CD4-positive, alpha-beta T cell (primary cell): ENCODE measurements around the gene WDR86. TPM values are rescaled to one million over a fixed set of nuclear protein-coding genes. Genes with fewer than 3 reads are reported as not detected.

Source experiments
- ATAC-seq: fragments of 200-7000 bp; cut with Tn5 transposase; one replicate; pipeline ENCODE4 v1.10.0; 2022; ENCODE audit warnings: mild to moderate bottlenecking; ENCODE audit not compliant: poor library complexity
- CTCF ChIA-PET: fragments of 350-600 bp; sonication (Branson Sonifier 250); formaldehyde crosslinking; loops from one replicate; lab custom pipeline; 2021; ENCODE audit warnings: antibody characterized with exemption, inconsistent platforms; lab: Charles Lee
- POLR2A ChIA-PET: fragments of 350-600 bp; sonication (Branson Sonifier 250); formaldehyde crosslinking; loops from one replicate; lab custom pipeline; 2021; ENCODE audit warnings: antibody characterized with exemption, inconsistent platforms; lab: Charles Lee
- DNase-seq, 14 experiments: peaks; one replicate each; pipeline ENCODE4 v3.0.0-alpha.2; 2013 to 2020; ENCODE audit warnings: mixed read lengths in 2 of 14
- H3K27ac ChIP-seq, 2 donors: one replicate each; pipeline versions ENCODE4 v1.5.1 to v1.7.0; 2013; ENCODE audit warnings: low read length in 2 of 2, low read depth in 1 of 2, mild to moderate bottlenecking in 1 of 2
- H3K27me3 ChIP-seq, 2 experiments: 1 replicate in 1 of 2; 2 replicates in 1 of 2; pipeline versions ENCODE4 v1.6.1 to v1.7.0; 2013; ENCODE audit warnings: low read length in 2 of 2, control low read depth in 1 of 2, mild to moderate bottlenecking in 1 of 2, moderate library complexity in 1 of 2; ENCODE audit not compliant: insufficient read depth in 2 of 2, control insufficient read depth in 1 of 2
- H3K36me3 ChIP-seq: one replicate; pipeline ENCODE4 v1.6.1; 2013; ENCODE audit warnings: low read length, control low read depth; ENCODE audit not compliant: insufficient read depth
- H3K4me1 ChIP-seq: one replicate; pipeline ENCODE4 v1.6.1; 2013; ENCODE audit warnings: low read length, control low read depth; ENCODE audit not compliant: insufficient read depth
- H3K4me3 ChIP-seq: one replicate; pipeline ENCODE4 v1.5.1; 2013; ENCODE audit warnings: mild to moderate bottlenecking, low read length, moderate library complexity
- H3K9me3 ChIP-seq, 2 experiments: 1 replicate in 1 of 2; 2 replicates in 1 of 2; pipeline versions ENCODE4 v1.6.1 to v1.7.0; 2013; ENCODE audit warnings: low read length in 2 of 2, mild to moderate bottlenecking in 2 of 2, control low read depth in 1 of 2, moderate library complexity in 1 of 2; ENCODE audit not compliant: control insufficient read depth in 1 of 2, insufficient read depth in 1 of 2
- H3K27ac Mint-ChIP-seq: one replicate; pipeline ENCODE4 v1.8.0; 2020; ENCODE audit warnings: mixed read lengths
- H3K27me3 Mint-ChIP-seq: one replicate; pipeline ENCODE4 v1.8.0; 2021; ENCODE audit warnings: mixed read lengths
- H3K36me3 Mint-ChIP-seq: one replicate; pipeline ENCODE4 v1.8.0; 2021; ENCODE audit warnings: low read depth, mixed read lengths
- H3K4me1 Mint-ChIP-seq: one replicate; pipeline ENCODE4 v1.8.0; 2021; ENCODE audit warnings: low read depth, mixed read lengths
- H3K4me3 Mint-ChIP-seq: one replicate; pipeline ENCODE4 v1.8.0; 2020; ENCODE audit warnings: mild to moderate bottlenecking, mixed read lengths
- H3K9me3 Mint-ChIP-seq: one replicate; pipeline ENCODE4 v1.8.0; 2020; ENCODE audit warnings: mixed read lengths
- intact Hi-C, 2 experiments: fragments of 100-400 bp; cut with DNase I in 1 of 2; cut with micrococcal nuclease in 1 of 2; formaldehyde crosslinking; loops; one replicate each; pipeline versions ENCODE4 v1.15.1 to v1.9.0; 2023 to 2025; cut with DNase I, micrococcal nuclease
- total RNA-seq, 174 experiments: library from RNA in 2 of 174; stranded (reverse) in 2 of 174; gene quantifications; one replicate each; pipeline ENCODE4 v1.2.3 and lab custom pipeline; 2021 to 2026
- TF ChIP-seq, protein P1 (sequence below): fragments of 200-600 bp; IDR thresholded peaks from one replicate; pipeline ENCODE4 v1.8.0; 2022; ENCODE audit warnings: antibody characterized with exemption, mild to moderate bottlenecking

The WDR86 gene
- total RNA-seq, 2 experiments from 2014 or later: 5.6 to 6.2 TPM

DNA sequence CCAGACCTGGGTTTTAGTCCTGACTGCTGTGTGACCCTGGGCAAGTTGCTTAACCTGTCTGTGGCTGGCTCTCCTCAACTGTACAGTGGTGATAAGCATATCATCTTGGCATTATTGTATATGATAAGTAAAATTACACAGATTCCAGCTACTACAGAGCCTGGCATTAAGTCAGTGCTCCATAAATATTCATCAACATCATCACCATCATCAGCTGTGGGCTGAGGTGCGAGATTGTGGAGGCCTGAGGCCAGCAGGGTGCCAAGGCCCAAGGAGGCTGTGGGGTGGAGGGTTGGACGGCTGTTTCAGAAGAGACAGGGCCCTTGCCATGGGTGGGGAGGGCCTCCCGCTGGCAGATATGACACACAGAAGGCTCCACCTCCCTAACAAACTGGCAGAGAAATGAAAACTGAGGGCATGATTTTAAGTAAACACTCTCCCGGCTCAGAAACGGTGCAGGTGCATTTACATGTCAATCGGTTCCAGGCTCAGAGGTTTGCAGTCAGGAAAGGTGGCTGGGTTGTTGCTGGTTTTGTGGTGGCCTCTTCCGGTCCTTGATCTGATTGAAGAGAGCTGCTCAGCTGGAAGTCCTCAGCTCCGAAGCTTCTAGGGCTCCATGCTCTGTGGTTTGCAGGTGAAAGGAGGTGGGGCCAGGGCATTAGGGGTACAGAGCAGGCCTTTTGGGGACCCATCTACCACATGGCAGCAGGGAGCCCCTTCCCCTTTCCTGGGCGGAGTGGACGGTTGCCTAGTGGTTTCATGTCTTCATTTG, 19.9 kb upstream of the WDR86 start:
- Mint-ChIP-seq H3K36me3 (no peaks in the 10 kb centered on the region), H3K4me3 (peak overlapping the region; percentile 16), H3K9me3 (no peaks in the 10 kb centered on the region), H3K27me3 (no peaks in the 10 kb centered on the region), H3K27ac (peak overlapping the region; percentile 85), H3K4me1 (peaks cover 55% of the 10 kb centered on the region)
- DNase-seq (peak; percentile 38 to 91 (median 64)), ATAC-seq (peak; percentile 83)
- Histone ChIP-seq H3K4me1 (peaks cover 78% of the 10 kb centered on the region), H3K9me3 (no peaks in the 10 kb centered on the region), H3K36me3 (no peaks in the 10 kb centered on the region), H3K4me3 (no peak overlapping the region), H3K27ac (peak overlapping the region; percentile 53 to 58), H3K27me3 (no peaks in the 10 kb centered on the region)
- POLR2A ChIA-PET: interaction anchor here (0.5 to 4.5 kb wide), 17 partner anchors 9 to 202 kb away, joined by 3 to 31 read pairs (median 4); partner anchors contain the start of genes CRYGN, NUB1, RHEB and WDR86
- TF ChIP-seq, protein P1, sequence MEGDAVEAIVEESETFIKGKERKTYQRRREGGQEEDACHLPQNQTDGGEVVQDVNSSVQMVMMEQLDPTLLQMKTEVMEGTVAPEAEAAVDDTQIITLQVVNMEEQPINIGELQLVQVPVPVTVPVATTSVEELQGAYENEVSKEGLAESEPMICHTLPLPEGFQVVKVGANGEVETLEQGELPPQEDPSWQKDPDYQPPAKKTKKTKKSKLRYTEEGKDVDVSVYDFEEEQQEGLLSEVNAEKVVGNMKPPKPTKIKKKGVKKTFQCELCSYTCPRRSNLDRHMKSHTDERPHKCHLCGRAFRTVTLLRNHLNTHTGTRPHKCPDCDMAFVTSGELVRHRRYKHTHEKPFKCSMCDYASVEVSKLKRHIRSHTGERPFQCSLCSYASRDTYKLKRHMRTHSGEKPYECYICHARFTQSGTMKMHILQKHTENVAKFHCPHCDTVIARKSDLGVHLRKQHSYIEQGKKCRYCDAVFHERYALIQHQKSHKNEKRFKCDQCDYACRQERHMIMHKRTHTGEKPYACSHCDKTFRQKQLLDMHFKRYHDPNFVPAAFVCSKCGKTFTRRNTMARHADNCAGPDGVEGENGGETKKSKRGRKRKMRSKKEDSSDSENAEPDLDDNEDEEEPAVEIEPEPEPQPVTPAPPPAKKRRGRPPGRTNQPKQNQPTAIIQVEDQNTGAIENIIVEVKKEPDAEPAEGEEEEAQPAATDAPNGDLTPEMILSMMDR: no peak
- intact Hi-C loops: loop anchor here (1.0 to 2.0 kb wide), 2 partner anchors 20 to 27 kb away; no protein-coding TSS in a partner anchor
- CTCF ChIA-PET: interaction anchor here (0.8 to 4.3 kb wide), 3 partner anchors 11 to 61 kb away, joined by 3 to 16 read pairs (median 5); no protein-coding TSS in a partner anchor

DNA sequence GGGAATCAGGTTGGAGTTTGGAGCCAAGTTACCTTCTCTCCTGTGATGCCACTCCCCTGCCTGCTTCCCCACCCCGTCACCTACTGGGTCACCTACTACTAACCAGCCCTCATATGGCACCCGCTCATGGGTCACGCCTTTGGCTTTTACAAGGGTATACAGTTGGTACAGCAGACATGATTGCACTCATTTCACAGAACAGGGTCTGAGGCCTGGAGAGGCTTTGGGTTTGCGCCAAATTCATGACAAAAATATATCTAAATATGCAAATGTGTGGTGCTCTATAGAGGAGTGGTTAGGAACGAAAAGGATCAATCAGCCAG, 19.4 kb upstream of the WDR86 start:
- CTCF ChIA-PET: no interaction called here
- Histone ChIP-seq H3K27me3 (no peaks in the 10 kb centered on the region), H3K27ac (peak overlapping the region; percentile 53 to 58), H3K9me3 (no peaks in the 10 kb centered on the region), H3K4me3 (no peak overlapping the region), H3K4me1 (peaks cover 78% of the 10 kb centered on the region), H3K36me3 (no peaks in the 10 kb centered on the region)
- Mint-ChIP-seq H3K36me3 (no peaks in the 10 kb centered on the region), H3K4me1 (peaks cover 53% of the 10 kb centered on the region), H3K27me3 (no peaks in the 10 kb centered on the region), H3K4me3 (peak overlapping the region; percentile 16), H3K27ac (peak overlapping the region; percentile 85), H3K9me3 (no peaks in the 10 kb centered on the region)
- intact Hi-C loops: loop anchor here in 1 of 2 experiments (2.0 kb wide), 1 partner anchor 26 kb away; no protein-coding TSS in a partner anchor
- ATAC-seq (no peak), DNase-seq (no peak)
- TF ChIP-seq, protein P1: no peak
- POLR2A ChIA-PET: interaction anchor here (1.2 to 4.5 kb wide), 6 partner anchors 12 to 91 kb away, joined by 3 to 31 read pairs (median 8); partner anchors contain the start of genes CRYGN, NUB1 and RHEB

DNA sequence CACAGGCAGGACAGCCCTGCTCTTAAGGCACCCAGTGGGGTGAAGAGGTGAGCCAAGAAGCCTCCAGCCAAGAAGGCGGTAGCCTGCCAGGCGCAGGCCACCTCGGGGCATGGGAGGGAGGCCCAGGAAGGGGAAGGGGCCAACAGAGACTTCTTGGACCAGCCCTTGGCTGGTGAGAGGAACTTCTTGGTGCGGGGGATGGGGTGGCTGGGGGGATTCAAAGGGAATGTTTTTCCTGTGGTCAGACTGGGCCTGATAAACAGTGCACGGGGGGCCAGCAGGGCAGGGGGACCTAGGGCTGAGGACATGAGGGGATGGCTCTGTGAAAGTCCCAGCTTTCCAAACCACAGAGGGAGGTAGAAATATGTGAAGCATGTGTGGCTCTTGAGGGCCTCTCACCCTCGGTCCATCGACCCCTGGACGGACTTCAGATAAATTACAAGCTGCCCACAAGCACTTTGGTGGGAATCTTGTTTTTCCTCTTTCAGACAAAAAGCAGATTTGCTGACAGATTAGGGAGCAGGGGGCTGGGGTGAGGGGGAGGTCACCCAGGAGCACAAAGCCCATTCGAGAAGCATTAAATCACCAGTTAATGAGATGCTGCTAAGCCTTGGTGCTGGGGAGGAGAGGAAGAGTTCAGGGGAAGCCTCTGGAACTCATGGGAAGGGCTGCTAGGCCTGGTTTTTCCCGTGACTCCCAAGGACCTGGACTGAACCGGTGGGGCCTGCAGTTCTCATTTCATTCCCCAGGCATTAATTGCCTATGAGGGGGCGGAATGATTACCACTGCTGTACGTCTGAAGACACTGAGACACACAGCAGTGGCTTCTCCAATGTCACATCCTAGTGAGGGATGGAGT, 18.8 kb upstream of the WDR86 start:
- no peaks in the 10 kb centered on the region for H3K36me3 Mint-ChIP-seq
- no peaks in the 10 kb centered on the region for H3K27me3 Mint-ChIP-seq
- Histone ChIP-seq H3K27ac (peak overlapping the region; percentile 53 to 58), H3K4me1 (peaks cover 72% of the 10 kb centered on the region), H3K36me3 (no peaks in the 10 kb centered on the region), H3K9me3 (no peaks in the 10 kb centered on the region), H3K4me3 (no peak overlapping the region), H3K27me3 (no peaks in the 10 kb centered on the region)
- H3K4me3 Mint-ChIP-seq: peak overlapping the region; percentile 58
- ChIA-PET CTCF (no interaction called here), POLR2A (interaction anchor here (0.7 to 2.0 kb wide), 4 partner anchors 16 to 127 kb away, joined by 3 to 25 read pairs (median 4); partner anchors contain the start of gene RHEB)
- DNase-seq (no peak), ATAC-seq (no peak)
- H3K9me3 Mint-ChIP-seq: no peaks in the 10 kb centered on the region
- peak overlapping the region; percentile 85 for H3K27ac Mint-ChIP-seq
- TF ChIP-seq, protein P1: no peak
- H3K4me1 Mint-ChIP-seq: peaks cover 53% of the 10 kb centered on the region
- intact Hi-C loops: loop anchor here in 1 of 2 experiments (2.0 kb wide), 1 partner anchor 26 kb away; no protein-coding TSS in a partner anchor
